Esophagus squamous epithelium (tissue), 5 donors: Measurements from ENCODE around the gene SF1. TPM values are rescaled to one million over a fixed set of nuclear protein-coding genes. Genes with fewer than 3 reads are reported as not detected.

Source experiments
- DNase-seq: peaks from one replicate; lab custom pipeline; 2025; lab: John Stamatoyannopoulos, UW
- H3K27ac ChIP-seq, 4 donors: fragments of 200-600 bp; sonication (generic); one replicate each; pipeline ENCODE4 v1.5.1; 2016 to 2019; ENCODE audit warnings: mild to moderate bottlenecking in 1 of 4
- H3K27me3 ChIP-seq, 4 donors: fragments of 200-600 bp; sonication (generic); 1 replicate in 3 of 4; 2 replicates in 1 of 4; pipeline versions ENCODE4 v1.5.1 to v1.6.0; 2017 to 2021; ENCODE audit warnings: antibody characterized with exemption in 1 of 4
- H3K36me3 ChIP-seq, 3 donors: fragments of 200-600 bp; sonication (generic); one replicate each; pipeline ENCODE4 v1.5.1; 2016 to 2019
- H3K4me1 ChIP-seq, 3 donors: fragments of 200-600 bp; sonication (generic); one replicate each; pipeline ENCODE4 v1.5.1; 2017 to 2019
- H3K4me3 ChIP-seq, 4 donors: fragments of 200-600 bp; sonication (generic); 1 replicate in 3 of 4; 2 replicates in 1 of 4; pipeline ENCODE4 v1.5.1; 2016 to 2019; ENCODE audit warnings: mild to moderate bottlenecking in 2 of 4, moderate library complexity in 1 of 4
- H3K9me3 ChIP-seq, 3 donors: fragments of 200-600 bp; sonication (generic); one replicate each; pipeline ENCODE4 v1.5.1; 2016 to 2019
- POLR2A ChIP-seq, 4 donors: fragments of 450-650 bp; IDR thresholded peaks; one replicate each; pipeline ENCODE4 v1.6.1; 2017; ENCODE audit warnings: antibody characterized with exemption in 4 of 4, mild to moderate bottlenecking in 4 of 4, moderate library complexity in 3 of 4
- WGBS, 2 donors: methylation state at CpG; one replicate each; pipeline ENCODE4 v1.1.5; 2018; 5-methylcytosine and 5-hydroxymethylcytosine counted together
- intact Hi-C: fragments of 100-400 bp; cut with DNase I; formaldehyde crosslinking; loops from one replicate; pipeline ENCODE4 v1.15.0; 2022
- total RNA-seq, 4 donors: library from RNA; depleted of rRNA; stranded (reverse); fragments of >200 nt; gene quantifications; one replicate each; pipeline ENCODE4 v1.1.0, GENCODE V29; 2016
- TF ChIP-seq, protein P1 (sequence below), 6 experiments: fragments of 450-650 bp in 4 of 6; fragments of 200-600 bp in 2 of 6; sonication (generic) in 2 of 6; IDR thresholded peaks; one replicate each; pipeline ENCODE4 v1.5.1; 2016 to 2019; ENCODE audit warnings: antibody characterized with exemption in 6 of 6, mild to moderate bottlenecking in 4 of 6, moderate library complexity in 4 of 6
- donor health status: DM: yes; HTN: yes; CAD: no.

The SF1 gene
- total RNA-seq, 4 donors from 2014 or later = 136 to 292 (median 223) TPM

DNA sequence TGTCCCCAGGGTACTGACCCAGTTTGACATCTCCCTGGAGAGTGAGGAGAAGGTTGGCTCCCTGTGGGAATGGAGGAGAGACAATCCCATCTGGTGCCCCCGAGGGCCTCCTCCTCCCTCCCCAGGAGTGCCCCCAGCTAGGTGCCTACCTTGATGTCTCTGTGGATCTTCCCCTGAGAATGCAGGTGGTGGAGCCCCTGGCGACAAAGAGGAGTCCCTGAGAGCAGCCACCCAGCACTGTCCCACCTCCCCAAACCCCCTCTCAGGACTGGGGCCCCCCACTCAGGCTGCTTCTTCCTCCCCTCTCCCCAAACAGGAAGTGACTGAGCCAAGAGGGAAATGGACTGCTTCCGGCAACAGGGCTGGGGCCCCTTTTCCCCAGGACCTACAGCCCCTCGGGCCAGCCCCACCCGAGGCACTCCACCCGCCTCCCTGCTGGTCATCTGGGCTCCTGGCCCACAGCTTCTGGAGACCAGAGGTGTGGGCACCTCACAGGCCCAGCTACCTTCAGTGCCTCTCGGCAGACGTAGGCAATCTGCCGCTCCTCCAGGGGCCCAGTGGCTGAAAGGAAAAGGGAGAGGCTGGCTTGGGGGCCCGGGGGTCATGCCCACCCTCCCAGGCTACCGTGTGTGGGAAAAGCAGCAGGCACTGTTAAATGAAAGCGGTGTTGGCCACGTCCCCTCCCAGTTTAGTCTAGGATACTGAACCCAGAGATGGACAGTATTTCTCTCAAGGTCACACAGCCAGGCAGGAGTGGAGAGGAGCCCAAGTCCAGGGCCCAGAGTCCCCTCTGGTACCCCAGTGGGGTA lies 23.4 kb upstream of the SF1 start:
- H3K4me1 ChIP-seq = peaks cover 21 to 37% (median 24%) of the 10 kb centered on the region in 3 donors
- WGBS, 2 donors = 21% methylated on average over 4 of the region's 13 CpGs; no CpG with 5 or more reads in 1 of the 2 donors
- no peaks in the 10 kb centered on the region for H3K27me3 ChIP-seq
- peak overlapping the region in 3 of 4 donors; percentile 57 to 78 (median 63) for H3K4me3 ChIP-seq
- H3K9me3 ChIP-seq = no peaks in the 10 kb centered on the region
- peak overlapping the region; percentile 56 to 92 (median 82) for H3K27ac ChIP-seq
- TF ChIP-seq, protein P1, sequence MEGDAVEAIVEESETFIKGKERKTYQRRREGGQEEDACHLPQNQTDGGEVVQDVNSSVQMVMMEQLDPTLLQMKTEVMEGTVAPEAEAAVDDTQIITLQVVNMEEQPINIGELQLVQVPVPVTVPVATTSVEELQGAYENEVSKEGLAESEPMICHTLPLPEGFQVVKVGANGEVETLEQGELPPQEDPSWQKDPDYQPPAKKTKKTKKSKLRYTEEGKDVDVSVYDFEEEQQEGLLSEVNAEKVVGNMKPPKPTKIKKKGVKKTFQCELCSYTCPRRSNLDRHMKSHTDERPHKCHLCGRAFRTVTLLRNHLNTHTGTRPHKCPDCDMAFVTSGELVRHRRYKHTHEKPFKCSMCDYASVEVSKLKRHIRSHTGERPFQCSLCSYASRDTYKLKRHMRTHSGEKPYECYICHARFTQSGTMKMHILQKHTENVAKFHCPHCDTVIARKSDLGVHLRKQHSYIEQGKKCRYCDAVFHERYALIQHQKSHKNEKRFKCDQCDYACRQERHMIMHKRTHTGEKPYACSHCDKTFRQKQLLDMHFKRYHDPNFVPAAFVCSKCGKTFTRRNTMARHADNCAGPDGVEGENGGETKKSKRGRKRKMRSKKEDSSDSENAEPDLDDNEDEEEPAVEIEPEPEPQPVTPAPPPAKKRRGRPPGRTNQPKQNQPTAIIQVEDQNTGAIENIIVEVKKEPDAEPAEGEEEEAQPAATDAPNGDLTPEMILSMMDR (IDR thresholded peaks at IDR 0.05) = no peak
- no peak for TF ChIP-seq POLR2A (IDR thresholded peaks at IDR 0.05)
- peaks cover 2 to 39% (median 8%) of the 10 kb centered on the region in 3 donors for H3K36me3 ChIP-seq
- no peak for DNase-seq
- intact Hi-C loops = no loop called here

DNA sequence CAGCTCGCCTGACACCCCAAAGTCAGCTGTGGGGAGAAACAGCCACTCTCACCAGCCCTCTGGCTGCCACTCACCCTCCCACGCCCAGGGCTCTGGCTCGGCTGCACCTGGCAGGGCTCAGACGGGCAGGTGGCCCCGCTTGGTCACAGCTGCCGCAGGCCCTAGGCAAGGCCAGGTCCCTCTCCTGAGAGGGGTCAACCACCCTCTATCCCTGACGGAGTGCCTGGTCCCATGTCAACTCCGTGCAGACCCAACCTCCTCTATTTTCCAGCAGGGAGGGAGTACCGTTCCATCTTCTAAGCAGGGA lies 22.8 kb upstream of the SF1 start:
- no peak for DNase-seq
- peaks cover 21 to 37% (median 24%) of the 10 kb centered on the region in 3 donors for H3K4me1 ChIP-seq
- no peaks in the 10 kb centered on the region for H3K9me3 ChIP-seq
- H3K4me3 ChIP-seq = no peak overlapping the region
- intact Hi-C loops = no loop called here
- WGBS, 2 donors = 83% methylated on average over 8 of the region's 9 CpGs; no CpG with 5 or more reads in 1 of the 2 donors
- peak overlapping the region in 3 of 4 donors; percentile 78 to 92 (median 86) for H3K27ac ChIP-seq
- peaks cover 0 to 39% (median 8%) of the 10 kb centered on the region in 3 donors for H3K36me3 ChIP-seq
- no peaks in the 10 kb centered on the region for H3K27me3 ChIP-seq
- TF ChIP-seq POLR2A (IDR thresholded peaks at IDR 0.05) = no peak
- TF ChIP-seq, protein P1 (IDR thresholded peaks at IDR 0.05) = no peak

DNA sequence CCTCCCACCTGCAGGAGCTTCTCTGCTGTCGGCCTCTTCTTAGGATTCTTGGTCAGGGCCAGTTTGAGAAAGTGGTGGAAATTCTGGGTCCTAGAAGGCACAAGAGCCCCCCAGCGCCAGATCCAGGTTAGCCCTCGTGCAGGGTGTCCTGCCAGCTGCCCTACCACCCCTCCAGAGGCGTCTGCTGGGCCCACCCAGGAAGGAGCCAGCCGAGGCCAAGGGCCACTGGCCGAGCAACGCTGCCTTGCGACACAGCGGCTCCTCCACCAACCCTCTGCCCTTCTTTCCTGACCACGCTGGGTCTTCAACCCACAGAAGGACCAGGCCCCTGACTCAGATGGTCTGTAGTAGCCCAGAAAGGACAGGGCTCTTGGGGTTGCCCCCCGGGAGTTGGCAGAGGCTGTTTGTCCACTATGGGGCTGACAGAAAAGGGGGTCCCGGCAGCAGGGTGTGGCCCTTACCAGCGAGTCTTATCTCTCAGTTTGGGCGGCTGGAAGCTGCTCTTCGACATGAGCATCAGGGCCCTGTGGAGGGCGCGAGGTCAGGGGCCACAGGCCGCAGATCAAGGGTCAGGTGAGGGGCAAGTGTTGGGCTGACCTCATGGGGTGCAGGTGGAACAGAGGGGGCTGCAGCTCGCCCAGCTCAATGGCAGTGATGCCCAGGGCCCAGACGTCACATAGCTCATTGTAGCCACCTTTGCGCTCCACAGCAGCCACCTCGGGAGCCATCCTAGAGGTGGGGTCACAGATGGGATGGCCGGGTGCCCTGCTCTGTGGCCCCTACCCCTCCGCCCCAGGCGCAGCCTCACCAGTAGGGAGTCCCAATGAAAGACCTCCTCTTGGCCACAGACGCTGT lies 22.2 kb upstream of the SF1 start:
- WGBS, 2 donors = 66 to 80% methylated on average over 10 to 17 of the region's 26 CpGs

DNA sequence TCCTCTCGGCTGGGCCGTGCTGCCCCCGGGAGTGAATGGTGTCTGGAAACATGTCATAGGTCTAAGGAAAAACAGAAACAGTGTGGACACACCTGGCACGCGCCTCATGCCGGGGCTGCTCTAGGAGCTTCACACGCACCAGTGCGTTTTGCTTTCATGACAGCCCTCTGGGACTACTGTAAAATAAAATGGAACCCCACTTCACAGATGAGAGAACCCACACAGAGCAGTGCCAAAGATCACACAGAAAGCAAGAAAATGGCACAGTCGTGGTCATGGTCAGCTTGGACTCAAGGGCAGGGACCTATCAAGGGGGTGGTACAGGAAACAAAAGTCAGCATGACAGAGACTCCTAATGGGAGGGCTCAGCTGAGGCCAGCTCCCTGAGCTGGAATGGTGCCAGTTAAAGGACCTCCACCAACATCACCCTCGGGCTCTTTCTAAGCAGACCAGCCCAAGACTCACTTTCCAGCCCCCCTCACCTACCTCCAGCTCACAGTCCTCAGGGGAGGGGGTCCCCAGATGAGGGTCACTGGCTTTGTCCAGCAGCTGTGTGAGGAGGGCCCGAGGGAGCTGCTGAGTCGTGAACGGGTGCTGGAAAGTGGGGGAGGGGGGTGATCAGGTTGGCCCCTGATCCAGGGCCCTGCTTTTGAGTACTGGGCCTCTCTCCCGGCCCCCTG lies 21.4 kb upstream of the SF1 start:
- no peaks in the 10 kb centered on the region for H3K9me3 ChIP-seq
- TF ChIP-seq, protein P1 (IDR thresholded peaks at IDR 0.05) = no peak
- no peak for TF ChIP-seq POLR2A (IDR thresholded peaks at IDR 0.05)
- peak overlapping the region in 1 of 4 donors; percentile 4 for H3K27ac ChIP-seq
- H3K27me3 ChIP-seq = no peaks in the 10 kb centered on the region
- DNase-seq = no peak
- H3K4me3 ChIP-seq = no peak overlapping the region
- 73 to 82% methylated on average over 5 to 13 of the region's 14 CpGs for WGBS, 2 donors
- intact Hi-C loops = no loop called here
- H3K36me3 ChIP-seq = peaks cover 0 to 30% (median under 1%) of the 10 kb centered on the region in 3 donors
- H3K4me1 ChIP-seq = peaks cover 21 to 35% (median 23%) of the 10 kb centered on the region in 3 donors

More for the DNA sequence above, 22.2 kb upstream of the SF1 start:
- TF ChIP-seq, protein P1 (IDR thresholded peaks at IDR 0.05) = no peak
- no peak for TF ChIP-seq POLR2A (IDR thresholded peaks at IDR 0.05)
- Histone ChIP-seq H3K27ac (peak overlapping the region in 1 of 4 donors; percentile 92), H3K36me3 (peaks cover 0 to 37% (median 8%) of the 10 kb centered on the region in 3 donors), H3K4me3 (no peak overlapping the region), H3K9me3 (no peaks in the 10 kb centered on the region), H3K4me1 (peaks cover 21 to 37% (median 24%) of the 10 kb centered on the region in 3 donors), H3K27me3 (no peaks in the 10 kb centered on the region)
- DNase-seq = no peak
- intact Hi-C loops = no loop called here
